ENCODE measurements around the gene ZDHHC11.
"Not testable (repeated sequence)": the region's sequence is repeated elsewhere in the genome, so short reads cannot be mapped to it uniquely, and the experiment has no call there.

Gene ZDHHC11

DNA sequence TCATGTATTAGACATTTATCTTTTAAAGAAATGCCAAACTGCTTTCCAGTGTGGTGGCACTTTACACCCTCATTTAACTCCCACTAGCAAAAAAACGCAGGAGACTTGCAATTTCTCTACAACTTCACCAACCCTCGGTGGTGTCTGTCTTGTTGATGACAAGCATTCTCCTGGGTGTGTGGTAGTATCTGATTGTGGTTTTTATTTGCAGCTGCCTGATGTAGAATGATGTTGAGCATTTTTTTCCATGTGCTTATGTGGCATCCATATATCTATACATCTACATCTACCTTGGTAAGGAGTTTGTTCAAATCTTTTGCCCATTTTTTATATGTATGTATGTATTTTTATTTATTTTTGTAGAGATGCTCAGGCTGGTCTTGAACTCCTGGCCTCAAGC, 16.8 kb downstream of the ZDHHC11 start:
- H3K4me3 ChIP-seq (ENCODE audit: low read depth, low read length); H3K36me3 ChIP-seq; DNase-seq; H3K9me3 ChIP-seq; H3K4me1 ChIP-seq; H3K27me3 ChIP-seq: not testable (repeated sequence)

DNA sequence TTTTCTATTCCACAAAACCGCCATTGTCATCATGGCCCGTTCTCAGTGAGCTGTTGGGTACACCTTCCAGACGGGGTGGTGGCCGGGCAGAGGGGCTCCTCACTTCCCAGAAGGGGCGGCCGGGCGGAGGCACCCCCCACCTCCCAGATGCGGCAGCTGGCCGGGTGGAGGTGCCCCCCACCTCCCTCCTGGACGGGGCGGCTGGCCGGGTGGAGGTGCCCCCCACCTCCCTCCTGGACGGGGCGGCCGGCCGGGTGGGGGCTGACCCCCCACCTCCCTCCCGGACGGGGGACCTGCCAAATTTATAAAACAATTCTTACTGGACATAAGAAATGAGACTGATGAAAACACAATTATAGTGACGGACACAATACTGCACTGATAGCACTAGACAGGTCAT, 22.6 kb downstream of the ZDHHC11 start:
- H3K36me3 ChIP-seq; H3K27me3 ChIP-seq; H3K9me3 ChIP-seq; H3K4me3 ChIP-seq (ENCODE audit: low read depth, low read length); H3K4me1 ChIP-seq; DNase-seq: not testable (repeated sequence)

DNA sequence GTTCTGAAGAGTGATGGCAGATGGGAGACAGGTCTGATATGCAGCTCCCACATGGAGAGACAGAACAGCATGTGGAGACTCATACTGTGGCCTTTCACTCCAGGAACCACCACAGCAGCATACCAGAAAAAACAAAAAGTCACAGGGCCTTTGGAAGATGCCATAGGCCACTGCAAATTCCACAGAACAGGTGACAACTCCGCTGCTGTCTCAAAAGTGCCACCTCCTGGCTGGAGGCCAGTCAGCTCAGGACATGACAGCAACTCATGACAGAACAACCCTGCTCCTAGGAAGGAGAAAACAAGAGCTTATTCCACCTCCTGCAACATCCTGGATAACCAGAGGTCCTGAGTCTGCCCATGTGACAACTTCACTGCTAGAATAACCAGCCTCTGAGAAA, 25.2 kb downstream of the ZDHHC11 start:
- H3K27me3 ChIP-seq; H3K9me3 ChIP-seq; H3K4me1 ChIP-seq; DNase-seq; H3K36me3 ChIP-seq; H3K4me3 ChIP-seq (ENCODE audit: low read depth, low read length): not testable (repeated sequence)

DNA sequence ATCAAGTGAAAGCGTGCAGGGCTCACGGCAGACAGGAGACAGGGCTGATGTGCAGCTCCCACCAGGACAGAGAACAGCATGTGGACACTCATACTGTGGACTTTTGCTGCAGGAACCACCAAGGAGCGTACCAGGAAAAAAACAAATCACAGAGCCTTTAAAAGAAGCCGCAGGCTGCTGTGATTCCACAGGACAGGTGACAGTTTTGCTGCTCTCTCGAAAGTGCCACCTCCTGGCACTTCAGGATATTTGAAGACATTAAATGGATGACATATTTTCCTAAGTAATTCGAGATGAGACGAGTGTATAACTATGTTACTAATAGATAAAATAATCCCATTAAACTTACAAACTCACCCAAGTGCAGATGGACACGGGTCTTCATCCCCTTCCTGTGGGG, 29.3 kb downstream of the ZDHHC11 start:
- H3K27me3 ChIP-seq = no peaks in the 10 kb centered on the region; the same call in 1 of the 2 replicates
- TF ChIP-seq, protein P1, sequence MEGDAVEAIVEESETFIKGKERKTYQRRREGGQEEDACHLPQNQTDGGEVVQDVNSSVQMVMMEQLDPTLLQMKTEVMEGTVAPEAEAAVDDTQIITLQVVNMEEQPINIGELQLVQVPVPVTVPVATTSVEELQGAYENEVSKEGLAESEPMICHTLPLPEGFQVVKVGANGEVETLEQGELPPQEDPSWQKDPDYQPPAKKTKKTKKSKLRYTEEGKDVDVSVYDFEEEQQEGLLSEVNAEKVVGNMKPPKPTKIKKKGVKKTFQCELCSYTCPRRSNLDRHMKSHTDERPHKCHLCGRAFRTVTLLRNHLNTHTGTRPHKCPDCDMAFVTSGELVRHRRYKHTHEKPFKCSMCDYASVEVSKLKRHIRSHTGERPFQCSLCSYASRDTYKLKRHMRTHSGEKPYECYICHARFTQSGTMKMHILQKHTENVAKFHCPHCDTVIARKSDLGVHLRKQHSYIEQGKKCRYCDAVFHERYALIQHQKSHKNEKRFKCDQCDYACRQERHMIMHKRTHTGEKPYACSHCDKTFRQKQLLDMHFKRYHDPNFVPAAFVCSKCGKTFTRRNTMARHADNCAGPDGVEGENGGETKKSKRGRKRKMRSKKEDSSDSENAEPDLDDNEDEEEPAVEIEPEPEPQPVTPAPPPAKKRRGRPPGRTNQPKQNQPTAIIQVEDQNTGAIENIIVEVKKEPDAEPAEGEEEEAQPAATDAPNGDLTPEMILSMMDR (IDR thresholded peaks at IDR 0.05; ENCODE audit: low read depth, low read length) = no peak
- H3K4me1 ChIP-seq = no peaks in the 10 kb centered on the region
- DNase-seq = no peak
- no peaks in the 10 kb centered on the region for H3K36me3 ChIP-seq
- no peaks in the 10 kb centered on the region for H3K9me3 ChIP-seq
- H3K4me3 ChIP-seq (ENCODE audit: low read depth, low read length) = no peak overlapping the region

DNA sequence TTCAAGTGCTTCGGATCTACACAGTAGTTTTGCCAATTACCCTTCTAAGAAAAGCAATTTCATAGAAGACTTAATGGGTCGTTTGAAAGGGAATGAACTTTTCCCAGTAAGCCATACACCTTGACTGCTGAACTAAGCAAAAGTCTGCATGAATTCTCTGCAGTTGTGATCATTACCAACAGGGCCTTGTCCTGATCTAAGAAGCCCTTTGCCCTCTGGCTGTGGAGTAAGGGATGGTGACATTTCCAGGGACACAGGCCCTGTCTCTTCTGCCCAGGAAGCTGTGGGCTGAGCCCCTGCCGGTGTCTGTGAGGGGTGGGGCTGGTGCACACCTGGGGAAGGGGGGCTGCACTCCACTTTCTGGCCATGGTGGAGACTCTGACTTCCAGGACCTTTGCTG, 30.5 kb downstream of the ZDHHC11 start:
- no peaks in the 10 kb centered on the region for H3K4me1 ChIP-seq
- TF ChIP-seq, protein P1 (IDR thresholded peaks at IDR 0.05; ENCODE audit: low read depth, low read length) = no peak
- H3K36me3 ChIP-seq = no peaks in the 10 kb centered on the region
- DNase-seq = no peak
- no peak overlapping the region for H3K4me3 ChIP-seq (ENCODE audit: low read depth, low read length)
- H3K9me3 ChIP-seq = no peaks in the 10 kb centered on the region
- H3K27me3 ChIP-seq = no peaks in the 10 kb centered on the region; the same call in 1 of the 2 replicates

DNA sequence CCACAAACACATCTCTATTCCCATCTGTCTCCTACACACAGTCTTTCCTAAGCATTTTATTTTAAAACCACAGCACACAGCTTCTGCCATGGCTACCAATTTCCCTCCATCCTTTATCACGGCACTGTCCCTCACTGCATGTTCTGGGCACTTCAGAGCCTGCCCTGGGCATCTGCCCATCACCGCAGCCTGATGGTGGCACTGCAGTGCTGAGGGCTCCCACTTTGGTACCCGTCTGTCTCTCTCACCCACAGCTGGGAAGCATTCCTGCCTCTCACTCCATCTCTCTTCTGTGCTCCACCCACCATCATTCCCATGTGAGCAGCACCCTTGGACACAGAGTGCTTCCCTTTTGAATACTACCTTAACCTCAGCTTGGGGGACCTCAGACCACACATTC, 31.7 kb downstream of the ZDHHC11 start:
- Histone ChIP-seq H3K9me3 (no peaks in the 10 kb centered on the region), H3K4me1 (no peaks in the 10 kb centered on the region), H3K4me3 (ENCODE audit: low read depth, low read length) (no peak overlapping the region), H3K27me3 (no peaks in the 10 kb centered on the region; the same call in 1 of the 2 replicates), H3K36me3 (no peaks in the 10 kb centered on the region)
- no peak for DNase-seq
- TF ChIP-seq, protein P1 (IDR thresholded peaks at IDR 0.05; ENCODE audit: low read depth, low read length) = no peak

DNA sequence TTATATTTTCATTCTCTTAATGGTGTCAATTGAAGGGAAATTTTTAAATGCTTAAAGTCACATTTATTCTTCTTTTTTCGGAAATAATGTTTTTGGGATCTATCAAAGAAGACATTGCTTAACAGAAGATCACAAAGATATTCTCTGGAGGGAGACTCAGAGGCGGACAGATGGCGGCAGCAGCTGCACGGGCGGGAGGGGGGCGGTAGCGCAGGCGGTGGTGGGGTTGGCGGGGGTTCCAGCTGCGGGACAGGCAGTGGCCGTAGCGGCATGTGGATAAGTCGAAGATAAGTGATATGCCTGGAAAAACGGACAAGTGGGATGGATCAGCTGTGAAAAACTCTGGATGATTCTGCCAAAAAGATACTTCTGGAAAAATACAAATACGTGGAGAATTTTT, 34.6 kb downstream of the ZDHHC11 start:
- H3K4me1 ChIP-seq = no peaks in the 10 kb centered on the region
- TF ChIP-seq, protein P1 (IDR thresholded peaks at IDR 0.05; ENCODE audit: low read depth, low read length) = no peak
- no peak overlapping the region for H3K4me3 ChIP-seq (ENCODE audit: low read depth, low read length)
- no peaks in the 10 kb centered on the region for H3K9me3 ChIP-seq
- no peaks in the 10 kb centered on the region for H3K36me3 ChIP-seq
- H3K27me3 ChIP-seq = no peaks in the 10 kb centered on the region; the same call in 1 of the 2 replicates
- no peak for DNase-seq

DNA sequence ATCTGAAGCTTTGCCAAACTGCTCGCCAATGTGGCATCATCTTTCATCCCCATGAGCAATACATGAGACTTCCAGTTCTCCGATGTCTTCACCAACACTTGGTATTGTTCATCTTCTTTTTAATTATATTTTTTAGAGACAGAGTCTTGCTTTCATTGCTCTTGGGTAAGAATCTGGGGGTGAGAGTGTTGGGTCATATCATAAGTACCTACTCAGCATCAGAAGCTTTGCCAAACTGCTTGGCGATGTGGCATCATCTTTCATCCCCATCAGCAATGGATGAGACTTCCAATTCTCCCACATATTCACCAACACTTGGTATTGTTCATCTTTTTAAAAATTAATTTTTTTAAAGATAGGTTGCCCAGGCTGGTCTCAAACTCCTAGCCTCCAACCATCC, 35.3 kb downstream of the ZDHHC11 start:
- DNase-seq = no peak
- Histone ChIP-seq H3K27me3 (no peaks in the 10 kb centered on the region; the same call in 1 of the 2 replicates), H3K9me3 (no peaks in the 10 kb centered on the region), H3K4me1 (no peaks in the 10 kb centered on the region), H3K36me3 (no peaks in the 10 kb centered on the region), H3K4me3 (ENCODE audit: low read depth, low read length) (no peak overlapping the region)
- TF ChIP-seq, protein P1 (IDR thresholded peaks at IDR 0.05; ENCODE audit: low read depth, low read length) = no peak

DNA sequence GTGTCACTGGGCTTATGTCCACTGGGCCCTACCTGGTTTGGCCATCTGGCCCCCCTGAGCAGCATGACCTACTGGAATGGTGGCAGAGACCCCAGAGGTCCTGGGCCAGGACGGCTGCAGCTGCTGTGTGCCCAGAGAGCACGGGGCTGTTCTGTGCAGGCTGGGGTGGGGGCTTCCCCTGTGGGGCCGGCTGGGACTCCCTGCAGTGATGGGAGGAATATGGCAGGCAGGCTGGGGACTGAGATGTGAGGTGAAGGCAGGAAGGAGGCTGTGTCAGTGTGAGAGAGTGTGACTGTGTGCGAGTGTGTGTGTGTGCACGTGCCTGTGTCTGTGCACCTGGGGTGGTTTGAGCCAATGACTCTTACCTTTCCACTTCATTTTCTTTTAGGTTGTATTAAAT, 37.2 kb downstream of the ZDHHC11 start:
- H3K27me3 ChIP-seq; H3K4me3 ChIP-seq (ENCODE audit: low read depth, low read length); DNase-seq; H3K4me1 ChIP-seq; H3K9me3 ChIP-seq; H3K36me3 ChIP-seq: not testable (repeated sequence)

Measured in BE2C (cell line).